Activated CD8-positive, alpha-beta T cell treated with anti-CD3 and anti-CD28 coated beads for 36 hours (primary cell): ENCODE measurements around the gene ITIH5. TPM values are rescaled to one million over a fixed set of nuclear protein-coding genes. Genes with fewer than 3 reads are reported as not detected.
"Not testable (repeated sequence)": the region's sequence is repeated elsewhere in the genome, so short reads cannot be mapped to it uniquely, and the experiment has no call there.

Source experiments
- ATAC-seq: fragments of 200-7000 bp; cut with Tn5 transposase; one replicate; pipeline ENCODE4 v1.10.0; 2021; ENCODE audit warnings: mild to moderate bottlenecking, moderate library complexity
- CTCF ChIA-PET: fragments of 350-600 bp; sonication (Branson Sonifier 250); formaldehyde crosslinking; loops from one replicate; lab custom pipeline; 2021; ENCODE audit warnings: antibody characterized with exemption; lab: Charles Lee
- POLR2A ChIA-PET: fragments of 350-600 bp; sonication (Branson Sonifier 250); formaldehyde crosslinking; loops from one replicate; lab custom pipeline; 2021; ENCODE audit warnings: antibody characterized with exemption; lab: Charles Lee
- DNase-seq: peaks from one replicate; pipeline ENCODE4 v3.0.0-alpha.2; 2020
- H3K27ac Mint-ChIP-seq: one replicate; pipeline ENCODE4 v1.8.0; 2021; ENCODE audit warnings: mild to moderate bottlenecking, mixed read lengths
- H3K27me3 Mint-ChIP-seq: one replicate; pipeline ENCODE4 v1.8.0; 2021; ENCODE audit warnings: mixed read lengths
- H3K36me3 Mint-ChIP-seq: one replicate; pipeline ENCODE4 v1.8.0; 2021; ENCODE audit warnings: low read depth, mixed read lengths
- H3K4me1 Mint-ChIP-seq: one replicate; pipeline ENCODE4 v1.8.0; 2021; ENCODE audit warnings: low read depth, mixed read lengths
- H3K4me3 Mint-ChIP-seq: one replicate; pipeline ENCODE4 v1.8.0; 2021; ENCODE audit warnings: mild to moderate bottlenecking, moderate library complexity, mixed read lengths
- H3K9me3 Mint-ChIP-seq: one replicate; pipeline ENCODE4 v1.8.0; 2021; ENCODE audit warnings: mixed read lengths
- intact Hi-C: fragments of 100-400 bp; cut with micrococcal nuclease; formaldehyde crosslinking; loops from one replicate; pipeline ENCODE4 v1.10.0; 2022
- total RNA-seq, 2 experiments: library from RNA; stranded (reverse); gene quantifications; one replicate each; pipeline ENCODE4 v1.2.3, GENCODE V29; 2021
- TF ChIP-seq, protein P1 (sequence below): fragments of 200-600 bp; IDR thresholded peaks from one replicate; pipeline ENCODE4 v1.8.0; 2022; ENCODE audit warnings: antibody characterized with exemption, mild to moderate bottlenecking

The ITIH5 gene
- not detected for total RNA-seq

- CTCF ChIA-PET, result interaction anchor here (1.9 to 2.0 kb wide), 2 partner anchors 21 to 142 kb away, joined by 7 to 10 read pairs; no protein-coding TSS in a partner anchor
- peaks cover 44% of the 10 kb centered on the region for H3K27me3 Mint-ChIP-seq
- DNase-seq, result no peak
- POLR2A ChIA-PET, result no interaction called here
- TF ChIP-seq, protein P1, sequence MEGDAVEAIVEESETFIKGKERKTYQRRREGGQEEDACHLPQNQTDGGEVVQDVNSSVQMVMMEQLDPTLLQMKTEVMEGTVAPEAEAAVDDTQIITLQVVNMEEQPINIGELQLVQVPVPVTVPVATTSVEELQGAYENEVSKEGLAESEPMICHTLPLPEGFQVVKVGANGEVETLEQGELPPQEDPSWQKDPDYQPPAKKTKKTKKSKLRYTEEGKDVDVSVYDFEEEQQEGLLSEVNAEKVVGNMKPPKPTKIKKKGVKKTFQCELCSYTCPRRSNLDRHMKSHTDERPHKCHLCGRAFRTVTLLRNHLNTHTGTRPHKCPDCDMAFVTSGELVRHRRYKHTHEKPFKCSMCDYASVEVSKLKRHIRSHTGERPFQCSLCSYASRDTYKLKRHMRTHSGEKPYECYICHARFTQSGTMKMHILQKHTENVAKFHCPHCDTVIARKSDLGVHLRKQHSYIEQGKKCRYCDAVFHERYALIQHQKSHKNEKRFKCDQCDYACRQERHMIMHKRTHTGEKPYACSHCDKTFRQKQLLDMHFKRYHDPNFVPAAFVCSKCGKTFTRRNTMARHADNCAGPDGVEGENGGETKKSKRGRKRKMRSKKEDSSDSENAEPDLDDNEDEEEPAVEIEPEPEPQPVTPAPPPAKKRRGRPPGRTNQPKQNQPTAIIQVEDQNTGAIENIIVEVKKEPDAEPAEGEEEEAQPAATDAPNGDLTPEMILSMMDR, result no peak
- no peak within 1 kb of the TSS for H3K27ac Mint-ChIP-seq
- intact Hi-C loops, result no loop called here
- H3K4me1 Mint-ChIP-seq, result peaks cover 9% of the 10 kb centered on the region
- H3K4me3 Mint-ChIP-seq, result peak within 1 kb of the TSS; percentile 55
- peak; percentile 27 for ATAC-seq
- H3K36me3 Mint-ChIP-seq, result no peaks in the 10 kb centered on the region
- no peaks in the 10 kb centered on the region for H3K9me3 Mint-ChIP-seq
These were observed at the start of gene ITIH5 for GRCh38 chr10:7666253-7667023. ITIH5 (minus strand) TSS chr10:7666966; CDS start chr10:7666892, 74 bp downstream.

- CTCF ChIA-PET, result no interaction called here
These were observed 48.7 kb upstream of the ITIH5 start for GRCh38 chr10:7715515-7715914.

DNA sequence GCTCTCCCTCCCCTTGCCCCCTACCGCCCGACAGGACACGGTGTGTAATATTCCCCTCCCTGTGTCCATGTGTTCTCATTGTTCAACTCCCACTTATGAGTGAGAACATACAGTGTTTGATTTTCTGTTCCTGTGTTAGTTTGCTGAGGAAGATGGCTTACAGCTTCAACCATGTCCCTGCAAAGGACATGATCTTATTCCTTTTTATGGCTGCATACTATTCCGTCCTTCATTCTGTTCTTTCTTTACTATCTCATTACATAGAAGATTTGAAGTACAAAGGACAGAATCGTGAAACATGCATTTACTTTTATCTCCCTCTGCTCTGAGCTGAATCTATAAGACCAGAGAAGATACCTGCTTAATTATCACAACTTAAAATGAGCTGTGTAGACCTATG, 44.3 kb upstream of the ITIH5 start:
- H3K27me3 Mint-ChIP-seq, DNase-seq, ATAC-seq, H3K36me3 Mint-ChIP-seq, H3K27ac Mint-ChIP-seq, H3K9me3 Mint-ChIP-seq, CTCF ChIA-PET, POLR2A ChIA-PET, H3K4me1 Mint-ChIP-seq, intact Hi-C loops, H3K4me3 Mint-ChIP-seq: not testable (repeated sequence)

More at GRCh38 chr10:7715515-7715914, 48.7 kb upstream of the ITIH5 start:
- peaks cover 9% of the 10 kb centered on the region for H3K27me3 Mint-ChIP-seq
- TF ChIP-seq, protein P1, result no peak
- no peak for DNase-seq
- H3K9me3 Mint-ChIP-seq, result no peaks in the 10 kb centered on the region
- no peak overlapping the region for H3K27ac Mint-ChIP-seq
- H3K4me1 Mint-ChIP-seq, result no peaks in the 10 kb centered on the region
- no peaks in the 10 kb centered on the region for H3K36me3 Mint-ChIP-seq
- H3K4me3 Mint-ChIP-seq, result no peak overlapping the region
- no peak for ATAC-seq
- POLR2A ChIA-PET, result no interaction called here
- intact Hi-C loops, result no loop called here

- Mint-ChIP-seq H3K9me3 (no peaks in the 10 kb centered on the region), H3K27ac (no peak overlapping the region), H3K36me3 (no peaks in the 10 kb centered on the region), H3K27me3 (peaks cover 8% of the 10 kb centered on the region), H3K4me3 (no peak overlapping the region), H3K4me1 (no peaks in the 10 kb centered on the region)
- CTCF ChIA-PET, result no interaction called here
- ATAC-seq, result no peak
- POLR2A ChIA-PET, result no interaction called here
- DNase-seq, result no peak
- TF ChIP-seq, protein P1, result no peak
- intact Hi-C loops, result no loop called here
These were observed 43.7 kb upstream of the ITIH5 start for GRCh38 chr10:7710446-7710845.

DNA sequence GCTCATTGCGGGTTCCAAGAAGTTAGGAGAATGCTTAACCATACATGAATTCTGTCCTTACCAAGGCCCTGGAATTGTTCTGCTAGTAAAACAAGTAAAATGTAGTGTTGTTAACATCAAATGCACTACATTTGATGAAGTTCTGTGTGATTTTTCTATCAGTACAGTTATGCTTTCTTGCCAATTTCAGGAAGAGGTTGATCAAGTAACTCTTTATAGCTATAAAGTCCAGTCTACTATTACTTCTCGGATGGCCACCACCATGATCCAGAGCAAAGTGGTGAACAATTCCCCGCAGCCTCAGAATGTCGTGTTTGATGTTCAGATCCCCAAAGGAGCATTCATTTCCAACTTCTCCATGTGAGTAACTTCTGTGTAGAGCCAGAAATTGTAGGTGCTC, 42.1 kb upstream of the ITIH5 start:
- Mint-ChIP-seq H3K4me3 (no peak overlapping the region), H3K4me1 (no peaks in the 10 kb centered on the region), H3K36me3 (no peaks in the 10 kb centered on the region), H3K27ac (no peak overlapping the region), H3K9me3 (no peaks in the 10 kb centered on the region), H3K27me3 (peaks cover 15% of the 10 kb centered on the region)
- POLR2A ChIA-PET, result interaction anchor here (1.3 kb wide), 1 partner anchor 10 kb away, joined by 3 read pairs; no protein-coding TSS in a partner anchor
- no peak for ATAC-seq
- TF ChIP-seq, protein P1, result no peak
- CTCF ChIA-PET, result interaction anchor here (0.9 to 2.8 kb wide), 3 partner anchors 21 to 183 kb away, joined by 4 to 12 read pairs (median 6); no protein-coding TSS in a partner anchor
- intact Hi-C loops, result no loop called here
- no peak for DNase-seq
